ENCODE data around the gene FOXRED2.
A peak's percentile ranks its signal among the peaks of the same experiment; 100 is the strongest.
"Not testable (repeated sequence)": the region's sequence is repeated elsewhere in the genome, so short reads cannot be mapped to it uniquely, and the experiment has no call there.

The FOXRED2 gene

GRCh38 chr22:36506637-36507517, at the start of gene FOXRED2:
FOXRED2 (minus strand) TSS chr22:36507040; CDS start chr22:36506422, 618 bp downstream.
- peaks cover 15% of the 10 kb centered on the region for H3K4me1 Mint-ChIP-seq
- H3K36me3 Mint-ChIP-seq, result peaks cover 31% of the 10 kb centered on the region

DNA sequence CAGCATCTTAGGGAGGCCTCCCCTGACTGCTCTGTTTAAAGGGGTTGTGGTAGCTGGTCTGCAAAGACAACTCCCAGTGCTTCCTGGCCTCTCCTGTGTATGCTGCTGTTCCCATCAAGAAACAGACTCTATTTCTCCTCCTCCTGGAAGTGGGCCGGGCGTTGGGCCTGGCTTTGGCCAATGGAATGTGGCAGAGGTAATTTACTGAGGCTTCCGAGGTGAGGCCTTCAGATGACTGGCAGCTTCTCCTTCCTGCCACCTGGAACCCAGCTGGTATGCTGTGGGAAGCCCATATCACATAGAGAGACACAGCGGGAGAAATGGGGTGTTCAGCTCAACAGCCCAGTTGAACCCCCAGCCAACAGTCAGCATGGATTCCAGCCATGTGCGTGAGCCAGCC, 47.3 kb upstream of the FOXRED2 start:
- Mint-ChIP-seq H3K27ac (no peak overlapping the region), H3K4me3 (no peak overlapping the region), H3K9me3 (no peaks in the 10 kb centered on the region), H3K4me1 (no peaks in the 10 kb centered on the region), H3K36me3 (no peaks in the 10 kb centered on the region)
- no peak for DNase-seq (ENCODE audit: low spot score in 2 of 2)
- ATAC-seq, result no peak

More at GRCh38 chr22:36506637-36507517, at the start of gene FOXRED2:
- Mint-ChIP-seq H3K9me3 (no peaks in the 10 kb centered on the region), H3K27ac (no peak within 1 kb of the TSS), H3K4me3 (peak within 1 kb of the TSS; percentile 64)
- ATAC-seq, result peak; percentile 95
- peak; percentile 85 to 92 for DNase-seq (ENCODE audit: low spot score in 2 of 2)

- ATAC-seq (no peak), DNase-seq (ENCODE audit: low spot score in 2 of 2) (no peak)
- H3K27ac Mint-ChIP-seq, result no peak overlapping the region
- peaks cover 1% of the 10 kb centered on the region for H3K4me1 Mint-ChIP-seq
- H3K9me3 Mint-ChIP-seq, result no peaks in the 10 kb centered on the region
- no peaks in the 10 kb centered on the region for H3K36me3 Mint-ChIP-seq
- H3K4me3 Mint-ChIP-seq, result no peak overlapping the region
Measured at GRCh38 chr22:36552289-36552688, 45.4 kb upstream of the FOXRED2 start.

- Mint-ChIP-seq H3K9me3 (no peaks in the 10 kb centered on the region), H3K27ac (no peak overlapping the region), H3K4me3 (no peak overlapping the region), H3K4me1 (peaks cover 15% of the 10 kb centered on the region), H3K36me3 (no peaks in the 10 kb centered on the region)
- DNase-seq (ENCODE audit: low spot score in 2 of 2), result no peak
- ATAC-seq, result no peak
Measured at GRCh38 chr22:36550701-36551495, 44.1 kb upstream of the FOXRED2 start.

GRCh38 chr22:36549033-36549432, 42.2 kb upstream of the FOXRED2 start:
- Mint-ChIP-seq H3K36me3 (no peaks in the 10 kb centered on the region), H3K4me1 (peaks cover 15% of the 10 kb centered on the region), H3K9me3 (no peaks in the 10 kb centered on the region), H3K4me3 (no peak overlapping the region), H3K27ac (no peak overlapping the region)
- ATAC-seq (no peak), DNase-seq (ENCODE audit: low spot score in 2 of 2) (no peak)

DNA sequence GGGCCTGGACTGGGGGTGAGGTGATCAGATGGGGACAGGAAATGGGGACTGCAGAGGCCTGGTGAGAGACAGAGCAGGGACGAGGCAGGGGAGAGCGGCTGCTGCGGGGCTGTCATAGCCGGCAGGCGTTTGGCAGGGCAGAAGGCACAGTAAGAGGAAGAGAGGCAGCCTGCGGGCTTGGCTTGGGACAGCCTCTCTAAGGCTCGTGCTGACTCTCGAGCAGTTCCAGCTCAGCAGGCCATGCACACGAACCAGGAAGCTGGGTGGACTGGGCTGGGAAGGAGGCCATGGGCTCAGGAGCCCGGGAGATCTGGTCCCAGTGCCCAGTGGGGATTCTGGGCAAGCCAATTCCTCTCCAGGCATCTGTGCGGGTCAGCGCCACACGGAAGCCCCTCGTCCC, 41.8 kb upstream of the FOXRED2 start:
- peak overlapping the region; percentile 29 for H3K27ac Mint-ChIP-seq
- no peaks in the 10 kb centered on the region for H3K9me3 Mint-ChIP-seq
- ATAC-seq (no peak), DNase-seq (ENCODE audit: low spot score in 2 of 2) (no peak)
- no peak overlapping the region for H3K4me3 Mint-ChIP-seq
- peaks cover 15% of the 10 kb centered on the region for H3K4me1 Mint-ChIP-seq
- no peaks in the 10 kb centered on the region for H3K36me3 Mint-ChIP-seq

- no peak overlapping the region for H3K4me3 Mint-ChIP-seq
- ATAC-seq (peak; percentile 79), DNase-seq (ENCODE audit: low spot score in 2 of 2) (no peak)
- H3K36me3 Mint-ChIP-seq, result no peaks in the 10 kb centered on the region
- no peak overlapping the region for H3K27ac Mint-ChIP-seq
- no peaks in the 10 kb centered on the region for H3K9me3 Mint-ChIP-seq
- H3K4me1 Mint-ChIP-seq, result peaks cover 15% of the 10 kb centered on the region
Measured at GRCh38 chr22:36546932-36547331, 40.1 kb upstream of the FOXRED2 start.

DNA sequence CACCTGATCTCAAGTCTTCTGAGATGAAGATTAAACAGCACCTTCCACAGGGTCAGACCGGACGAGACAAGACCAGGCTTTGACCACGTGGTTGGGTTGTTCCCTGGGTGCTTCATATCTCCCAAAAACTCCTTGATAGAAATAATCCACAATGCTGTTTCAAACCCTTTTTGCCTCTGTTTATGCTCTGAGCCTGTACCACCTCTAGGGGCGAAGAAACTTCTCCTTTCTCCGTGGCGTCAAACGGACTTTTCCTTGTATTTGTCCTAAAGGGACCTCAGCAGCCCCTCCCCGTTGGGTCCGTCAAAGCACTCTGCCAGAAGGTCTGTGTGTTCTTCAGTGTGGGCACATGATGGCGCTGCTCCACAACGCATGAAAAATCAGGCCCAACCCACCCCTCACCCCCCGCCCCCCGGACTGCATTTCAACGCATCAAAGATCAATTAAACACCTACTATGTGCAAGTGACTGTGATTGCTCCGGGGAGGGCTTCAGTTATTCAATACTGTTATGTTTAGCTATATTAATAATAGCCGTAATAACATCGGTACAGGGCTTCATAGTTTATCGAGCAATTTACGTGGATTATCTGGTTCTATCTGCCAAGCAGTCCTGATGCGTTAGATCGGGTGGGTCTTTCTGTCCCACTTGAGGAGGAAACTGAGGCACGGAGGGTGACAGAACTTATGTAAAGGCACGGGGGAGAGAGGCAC, 39.4 kb upstream of the FOXRED2 start:
- ATAC-seq, result peak; percentile 41
- H3K36me3 Mint-ChIP-seq, result no peaks in the 10 kb centered on the region
- H3K4me1 Mint-ChIP-seq, result peaks cover 15% of the 10 kb centered on the region
- peak in 1 of 2 donors; percentile 53 for DNase-seq (ENCODE audit: low spot score in 2 of 2)
- H3K9me3 Mint-ChIP-seq, result no peaks in the 10 kb centered on the region
- H3K27ac Mint-ChIP-seq, result no peak overlapping the region
- H3K4me3 Mint-ChIP-seq, result no peak overlapping the region

DNA sequence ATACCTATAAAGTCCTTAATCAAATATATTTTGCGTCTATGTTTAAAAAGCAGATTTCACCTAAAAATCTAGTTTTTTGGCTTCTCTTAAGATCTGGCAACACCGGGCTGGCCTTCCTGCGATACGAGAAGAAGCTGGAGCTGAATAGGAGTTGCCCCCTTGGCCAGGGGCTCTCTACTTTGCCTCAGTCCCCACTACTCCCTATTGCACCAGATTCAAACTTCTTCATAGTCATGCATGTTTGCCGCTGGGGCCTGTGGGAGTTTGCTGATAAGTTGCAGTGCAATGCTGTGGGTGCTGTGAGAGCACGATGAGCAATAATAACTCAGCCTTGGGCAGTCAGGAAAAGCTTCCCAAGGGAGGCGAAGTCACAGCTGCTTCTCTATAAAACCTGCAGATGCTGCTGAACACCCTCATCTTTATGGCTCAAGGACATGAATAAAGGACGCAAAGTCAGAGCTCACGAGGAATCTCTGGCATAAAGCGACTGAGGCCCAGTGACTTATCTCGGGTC, 37.3 kb upstream of the FOXRED2 start:
- DNase-seq (ENCODE audit: low spot score in 2 of 2) (no peak), ATAC-seq (no peak)
- H3K4me1 Mint-ChIP-seq, result peaks cover 15% of the 10 kb centered on the region
- no peaks in the 10 kb centered on the region for H3K9me3 Mint-ChIP-seq
- no peak overlapping the region for H3K4me3 Mint-ChIP-seq
- H3K27ac Mint-ChIP-seq, result no peak overlapping the region
- H3K36me3 Mint-ChIP-seq, result no peaks in the 10 kb centered on the region

- H3K4me3 Mint-ChIP-seq, result peak overlapping the region; percentile 22
- peak in 1 of 2 donors; percentile 51 for DNase-seq (ENCODE audit: low spot score in 2 of 2)
- peaks cover 11% of the 10 kb centered on the region for H3K4me1 Mint-ChIP-seq
- H3K27ac Mint-ChIP-seq, result peak overlapping the region; percentile 43
- H3K36me3 Mint-ChIP-seq, result no peaks in the 10 kb centered on the region
- no peaks in the 10 kb centered on the region for H3K9me3 Mint-ChIP-seq
- peak; percentile 93 for ATAC-seq
Measured at GRCh38 chr22:36541831-36542411, 35.1 kb upstream of the FOXRED2 start.

- H3K4me1 Mint-ChIP-seq, result peaks cover 2% of the 10 kb centered on the region
Measured at GRCh38 chr22:36540867-36541642, 34.2 kb upstream of the FOXRED2 start.

GRCh38 chr22:36538529-36538928, 31.7 kb upstream of the FOXRED2 start:
- DNase-seq (ENCODE audit: low spot score in 2 of 2), result no peak
- Mint-ChIP-seq H3K4me3 (no peak overlapping the region), H3K27ac (no peak overlapping the region), H3K36me3 (no peaks in the 10 kb centered on the region), H3K4me1 (no peaks in the 10 kb centered on the region), H3K9me3 (no peaks in the 10 kb centered on the region)
- ATAC-seq, result no peak

More at GRCh38 chr22:36540867-36541642, 34.2 kb upstream of the FOXRED2 start:
- H3K27ac Mint-ChIP-seq, result no peak overlapping the region
- H3K36me3 Mint-ChIP-seq, result no peaks in the 10 kb centered on the region
- no peak for ATAC-seq
- no peaks in the 10 kb centered on the region for H3K9me3 Mint-ChIP-seq
- no peak overlapping the region for H3K4me3 Mint-ChIP-seq
- no peak for DNase-seq (ENCODE audit: low spot score in 2 of 2)

DNA sequence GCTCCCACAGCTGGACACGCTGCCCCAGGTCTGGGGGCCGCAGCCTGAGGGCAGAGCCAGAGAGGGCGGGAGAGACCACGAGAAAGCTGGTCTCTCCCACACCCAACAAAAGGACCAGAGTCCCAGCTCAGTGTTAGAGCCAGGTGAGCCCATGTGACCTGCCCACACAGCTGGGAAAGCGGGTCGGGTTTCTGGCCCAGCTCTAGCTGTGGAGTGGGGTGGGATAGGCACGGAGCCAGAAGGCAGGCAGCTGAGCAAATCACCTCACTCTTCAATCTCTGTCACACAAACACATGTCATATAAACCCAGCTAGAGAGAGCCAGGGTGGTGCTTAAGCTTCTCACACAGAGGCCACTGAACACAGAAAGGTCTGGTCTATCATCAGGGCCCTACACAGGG, 29.9 kb upstream of the FOXRED2 start:
- Mint-ChIP-seq H3K27ac (no peak overlapping the region), H3K4me1 (no peaks in the 10 kb centered on the region), H3K9me3 (no peaks in the 10 kb centered on the region), H3K36me3 (no peaks in the 10 kb centered on the region), H3K4me3 (no peak overlapping the region)
- ATAC-seq, result no peak
- DNase-seq (ENCODE audit: low spot score in 2 of 2), result no peak

DNA sequence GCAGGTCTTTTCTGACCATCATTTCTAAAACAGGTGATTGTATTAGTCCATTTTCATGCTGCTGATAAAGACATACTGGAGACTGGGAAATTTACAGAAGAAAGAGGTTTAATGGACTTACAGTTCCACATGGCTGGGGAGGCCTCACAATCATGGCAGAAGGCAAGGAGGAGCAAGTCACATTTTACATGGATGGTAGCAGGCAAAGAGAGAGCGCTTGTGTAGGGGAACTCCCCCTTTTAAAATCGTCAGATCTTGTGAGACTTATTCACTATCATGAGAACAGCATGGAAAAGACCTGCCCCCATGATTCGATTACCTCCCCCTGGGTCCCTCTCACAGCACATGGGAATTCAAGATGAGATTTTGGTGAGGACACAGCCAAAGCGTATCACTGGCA, 26.5 kb upstream of the FOXRED2 start:
- peaks cover 19% of the 10 kb centered on the region for H3K36me3 Mint-ChIP-seq
- H3K27ac Mint-ChIP-seq; DNase-seq (ENCODE audit: low spot score in 2 of 2); H3K4me3 Mint-ChIP-seq; H3K4me1 Mint-ChIP-seq; ATAC-seq; H3K9me3 Mint-ChIP-seq: not testable (repeated sequence)
